Coronary artery (tissue), 2 donors: Measurements from ENCODE around the gene DEFB124.

ENCODE experiments used
- DNase-seq: peaks from one replicate; pipeline ENCODE4 v3.0.0-alpha.2; 2017; ENCODE audit warnings: low spot score
- H3K27ac ChIP-seq, 2 donors: fragments of 200-600 bp; sonication (generic); one replicate each; pipeline ENCODE4 v1.5.1; 2016 to 2019
- H3K4me3 ChIP-seq: fragments of 200-600 bp; sonication (generic); 2 replicates; pipeline ENCODE4 v1.5.1; 2016; ENCODE audit warnings: mild to moderate bottlenecking, moderate library complexity
- TF ChIP-seq, protein P1 (sequence below): fragments of 200-600 bp; sonication (generic); IDR thresholded peaks from one replicate; pipeline ENCODE4 v1.5.1; 2019; ENCODE audit warnings: antibody characterized with exemption

The DEFB124 gene

DNA sequence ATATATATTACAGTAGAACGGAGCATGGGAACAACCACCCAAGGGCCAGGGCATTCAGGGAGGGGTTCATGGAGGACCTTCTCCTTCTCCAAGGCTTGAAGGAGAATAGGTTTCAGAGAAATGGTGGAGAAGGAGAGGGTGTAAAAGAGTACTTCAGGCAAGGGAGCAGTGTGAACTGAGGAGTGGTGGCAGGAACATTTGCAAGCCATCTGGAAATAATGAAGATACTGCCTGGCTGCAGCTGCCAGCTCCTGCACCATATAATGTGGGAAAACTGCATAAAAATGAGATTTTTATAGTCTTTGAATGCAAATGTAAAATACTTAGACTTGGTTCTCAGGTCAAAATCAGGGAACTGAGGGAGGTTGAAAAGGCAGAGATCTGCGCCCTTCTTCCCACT lies 59.3 kb downstream of the DEFB124 start:
- Histone ChIP-seq H3K27ac (no peak overlapping the region), H3K4me3 (no peak overlapping the region)
- no peak for DNase-seq
- TF ChIP-seq, protein P1, sequence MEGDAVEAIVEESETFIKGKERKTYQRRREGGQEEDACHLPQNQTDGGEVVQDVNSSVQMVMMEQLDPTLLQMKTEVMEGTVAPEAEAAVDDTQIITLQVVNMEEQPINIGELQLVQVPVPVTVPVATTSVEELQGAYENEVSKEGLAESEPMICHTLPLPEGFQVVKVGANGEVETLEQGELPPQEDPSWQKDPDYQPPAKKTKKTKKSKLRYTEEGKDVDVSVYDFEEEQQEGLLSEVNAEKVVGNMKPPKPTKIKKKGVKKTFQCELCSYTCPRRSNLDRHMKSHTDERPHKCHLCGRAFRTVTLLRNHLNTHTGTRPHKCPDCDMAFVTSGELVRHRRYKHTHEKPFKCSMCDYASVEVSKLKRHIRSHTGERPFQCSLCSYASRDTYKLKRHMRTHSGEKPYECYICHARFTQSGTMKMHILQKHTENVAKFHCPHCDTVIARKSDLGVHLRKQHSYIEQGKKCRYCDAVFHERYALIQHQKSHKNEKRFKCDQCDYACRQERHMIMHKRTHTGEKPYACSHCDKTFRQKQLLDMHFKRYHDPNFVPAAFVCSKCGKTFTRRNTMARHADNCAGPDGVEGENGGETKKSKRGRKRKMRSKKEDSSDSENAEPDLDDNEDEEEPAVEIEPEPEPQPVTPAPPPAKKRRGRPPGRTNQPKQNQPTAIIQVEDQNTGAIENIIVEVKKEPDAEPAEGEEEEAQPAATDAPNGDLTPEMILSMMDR = no peak
